ENCODE measurements around the gene NARS2. TPM values are rescaled to one million over a fixed set of nuclear protein-coding genes. Genes with fewer than 3 reads are reported as not detected.

The NARS2 gene
- total and polyA plus RNA-seq, 2 donors (not counting 1 experiment from before 2014, with no cell fraction given): 13.2 to 15.7 TPM

GRCh38 chr11:78397398-78397797, 177.3 kb downstream of the NARS2 start:
- Histone ChIP-seq H3K4me3 (replicated peaks in 1 of 4; ENCODE audit: control extremely low read depth in 1 of 4, insufficient read depth in 1 of 4, low read depth in 3 of 4, low read length in 4 of 4) (no peak overlapping the region), H3K27me3 (ENCODE audit: control insufficient read depth, insufficient read depth, low read length) (no peaks in the 10 kb centered on the region), H3K27ac (ENCODE audit: insufficient read depth, low read length) (no peak overlapping the region), H3K79me2 (ENCODE audit: control insufficient read depth, insufficient read depth, low read length) (no peaks in the 10 kb centered on the region), H3K9ac (ENCODE audit: insufficient read depth, low read length) (no peak overlapping the region), H3K9me3 (ENCODE audit: control insufficient read depth, insufficient read depth, low read depth, low read length) (no peaks in the 10 kb centered on the region), H3K4me2 (ENCODE audit: extremely low read depth, insufficient read depth, low read length) (no peak overlapping the region), H2AFZ (ENCODE audit: low read length) (no peak overlapping the region), H3K4me1 (ENCODE audit: control insufficient read depth, extremely low read depth, insufficient read depth, low read length) (no peaks in the 10 kb centered on the region), H3K36me3 (ENCODE audit: control insufficient read depth, insufficient read depth, low read length) (no peaks in the 10 kb centered on the region), H4K20me1 (ENCODE audit: control insufficient read depth, extremely low read depth, insufficient read depth, low read length) (no peaks in the 10 kb centered on the region)
- TF ChIP-seq CTCF (conservative IDR thresholded peaks at IDR 0.05 in 1 of 2, IDR thresholded peaks at IDR 0.05 in 1 of 2; ENCODE audit: low read depth in 1 of 2, low read length in 2 of 2) (no peak), EZH2 (IDR thresholded peaks at IDR 0.05; ENCODE audit: low read length, missing control alignments) (no peak)
- DNase-seq (ENCODE audit: low read depth in 2 of 2): no peak

- no peaks in the 10 kb centered on the region for H4K20me1 ChIP-seq (ENCODE audit: control insufficient read depth, extremely low read depth, insufficient read depth, low read length)
- TF ChIP-seq EZH2 (IDR thresholded peaks at IDR 0.05; ENCODE audit: low read length, missing control alignments) (no peak), CTCF (conservative IDR thresholded peaks at IDR 0.05 in 1 of 2, IDR thresholded peaks at IDR 0.05 in 1 of 2; ENCODE audit: low read depth in 1 of 2, low read length in 2 of 2) (no peak)
- H3K4me1 ChIP-seq (ENCODE audit: control insufficient read depth, extremely low read depth, insufficient read depth, low read length): no peaks in the 10 kb centered on the region
- H3K27me3 ChIP-seq (ENCODE audit: control insufficient read depth, insufficient read depth, low read length): no peaks in the 10 kb centered on the region
- H3K79me2 ChIP-seq (ENCODE audit: control insufficient read depth, insufficient read depth, low read length): no peaks in the 10 kb centered on the region
- H3K9ac ChIP-seq (ENCODE audit: insufficient read depth, low read length): no peak overlapping the region
- no peaks in the 10 kb centered on the region for H3K9me3 ChIP-seq (ENCODE audit: control insufficient read depth, insufficient read depth, low read depth, low read length)
- DNase-seq (ENCODE audit: low read depth in 2 of 2): no peak
- no peak overlapping the region for H2AFZ ChIP-seq (ENCODE audit: low read length)
- H3K36me3 ChIP-seq (ENCODE audit: control insufficient read depth, insufficient read depth, low read length): no peaks in the 10 kb centered on the region
- H3K27ac ChIP-seq (ENCODE audit: insufficient read depth, low read length): no peak overlapping the region
- no peak overlapping the region for H3K4me2 ChIP-seq (ENCODE audit: extremely low read depth, insufficient read depth, low read length)
- no peak overlapping the region for H3K4me3 ChIP-seq (replicated peaks in 1 of 4; ENCODE audit: control extremely low read depth in 1 of 4, insufficient read depth in 1 of 4, low read depth in 3 of 4, low read length in 4 of 4)
These were observed 179.1 kb downstream of the NARS2 start for GRCh38 chr11:78395597-78395996.

- TF ChIP-seq CTCF (conservative IDR thresholded peaks at IDR 0.05 in 1 of 2, IDR thresholded peaks at IDR 0.05 in 1 of 2; ENCODE audit: low read depth in 1 of 2, low read length in 2 of 2): no peak
- TF ChIP-seq EZH2 (IDR thresholded peaks at IDR 0.05; ENCODE audit: low read length, missing control alignments): no peak
- Histone ChIP-seq H3K36me3 (ENCODE audit: control insufficient read depth, insufficient read depth, low read length) (no peaks in the 10 kb centered on the region), H3K9me3 (ENCODE audit: control insufficient read depth, insufficient read depth, low read depth, low read length) (no peaks in the 10 kb centered on the region), H3K27ac (ENCODE audit: insufficient read depth, low read length) (no peak overlapping the region), H3K9ac (ENCODE audit: insufficient read depth, low read length) (no peak overlapping the region), H3K4me1 (ENCODE audit: control insufficient read depth, extremely low read depth, insufficient read depth, low read length) (no peaks in the 10 kb centered on the region), H3K27me3 (ENCODE audit: control insufficient read depth, insufficient read depth, low read length) (no peaks in the 10 kb centered on the region), H3K4me3 (replicated peaks in 1 of 4; ENCODE audit: control extremely low read depth in 1 of 4, insufficient read depth in 1 of 4, low read depth in 3 of 4, low read length in 4 of 4) (no peak overlapping the region), H3K4me2 (ENCODE audit: extremely low read depth, insufficient read depth, low read length) (no peak overlapping the region), H3K79me2 (ENCODE audit: control insufficient read depth, insufficient read depth, low read length) (no peaks in the 10 kb centered on the region), H4K20me1 (ENCODE audit: control insufficient read depth, extremely low read depth, insufficient read depth, low read length) (no peaks in the 10 kb centered on the region), H2AFZ (ENCODE audit: low read length) (no peak overlapping the region)
- DNase-seq (ENCODE audit: low read depth in 2 of 2): no peak
These were observed 181.8 kb downstream of the NARS2 start for GRCh38 chr11:78392854-78393253.

Measured in fibroblast of lung (primary cell).